GM18508 (cell line): Measurements from ENCODE around the gene OR8B12.

ENCODE experiments used
- ATAC-seq: cut with Tn5 transposase; IDR thresholded peaks from one replicate; pipeline ENCODE4 v1.9.1; 2021; ENCODE audit warnings: moderate number of reproducible peaks; ENCODE audit not compliant: insufficient read depth, unreplicated experiment

Gene OR8B12, protein sequence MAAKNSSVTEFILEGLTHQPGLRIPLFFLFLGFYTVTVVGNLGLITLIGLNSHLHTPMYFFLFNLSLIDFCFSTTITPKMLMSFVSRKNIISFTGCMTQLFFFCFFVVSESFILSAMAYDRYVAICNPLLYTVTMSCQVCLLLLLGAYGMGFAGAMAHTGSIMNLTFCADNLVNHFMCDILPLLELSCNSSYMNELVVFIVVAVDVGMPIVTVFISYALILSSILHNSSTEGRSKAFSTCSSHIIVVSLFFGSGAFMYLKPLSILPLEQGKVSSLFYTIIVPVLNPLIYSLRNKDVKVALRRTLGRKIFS

DNA sequence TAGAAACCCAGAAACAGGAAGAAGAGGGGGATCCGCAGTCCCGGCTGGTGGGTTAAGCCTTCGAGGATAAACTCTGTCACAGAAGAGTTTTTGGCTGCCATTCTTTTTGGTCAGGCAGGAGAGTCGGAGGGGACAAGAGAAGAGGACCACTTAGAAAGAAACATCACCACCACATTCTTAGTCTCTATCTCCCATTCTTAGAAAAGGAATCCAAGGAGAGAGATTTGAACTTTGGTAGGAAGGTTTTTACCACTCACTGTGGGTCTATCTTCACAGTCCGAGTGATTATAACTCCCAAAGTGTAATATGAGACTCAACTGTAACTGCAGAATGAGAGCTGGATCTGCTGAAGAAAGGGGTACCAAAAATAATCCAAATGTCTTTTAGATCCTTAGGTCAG lies at the start of gene OR8B12:
OR8B12 (minus strand) TSS at position 101 of the 400 bp plus-strand sequence; CDS start at position 101, 0 bp downstream.
- no peak for ATAC-seq

DNA sequence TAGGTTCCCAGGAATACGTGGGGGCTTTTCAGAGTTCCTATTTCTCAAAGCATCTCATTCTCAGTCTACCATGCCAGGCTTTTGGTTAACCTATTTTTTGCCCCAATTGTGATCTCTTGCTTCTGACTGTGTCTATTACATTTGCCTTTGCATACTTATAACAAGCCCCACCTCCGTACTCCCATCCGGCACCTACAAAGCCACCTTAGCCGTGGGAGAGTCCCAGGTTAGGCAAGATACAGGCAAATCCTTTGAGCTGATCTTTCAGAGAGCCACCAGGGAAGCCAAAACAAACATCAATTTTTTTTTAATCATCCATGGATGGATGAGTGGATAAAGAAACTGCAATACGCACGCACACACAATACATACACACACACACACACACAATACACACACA lies 49.2 kb upstream of the OR8B12 start:
- ATAC-seq = no peak

DNA sequence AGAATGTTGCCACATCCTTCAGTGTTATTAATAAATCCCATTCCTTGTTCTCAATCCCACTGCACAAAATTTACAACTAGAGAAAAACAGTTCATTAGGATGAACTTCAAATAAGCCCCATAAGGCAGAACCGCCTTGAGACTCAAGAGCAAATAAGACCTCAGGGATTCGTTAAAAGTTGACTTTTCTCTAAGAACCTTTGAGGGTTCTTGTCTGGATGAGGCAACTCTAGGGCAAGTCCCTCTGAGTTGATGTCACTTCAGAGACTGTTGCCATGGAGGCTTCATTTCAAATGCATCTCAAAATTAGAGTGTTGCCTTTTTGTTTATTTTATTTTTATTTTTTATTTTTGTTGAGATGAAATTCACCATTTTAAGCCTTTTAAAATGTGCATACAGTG lies 48.0 kb upstream of the OR8B12 start:
- no peak for ATAC-seq

DNA sequence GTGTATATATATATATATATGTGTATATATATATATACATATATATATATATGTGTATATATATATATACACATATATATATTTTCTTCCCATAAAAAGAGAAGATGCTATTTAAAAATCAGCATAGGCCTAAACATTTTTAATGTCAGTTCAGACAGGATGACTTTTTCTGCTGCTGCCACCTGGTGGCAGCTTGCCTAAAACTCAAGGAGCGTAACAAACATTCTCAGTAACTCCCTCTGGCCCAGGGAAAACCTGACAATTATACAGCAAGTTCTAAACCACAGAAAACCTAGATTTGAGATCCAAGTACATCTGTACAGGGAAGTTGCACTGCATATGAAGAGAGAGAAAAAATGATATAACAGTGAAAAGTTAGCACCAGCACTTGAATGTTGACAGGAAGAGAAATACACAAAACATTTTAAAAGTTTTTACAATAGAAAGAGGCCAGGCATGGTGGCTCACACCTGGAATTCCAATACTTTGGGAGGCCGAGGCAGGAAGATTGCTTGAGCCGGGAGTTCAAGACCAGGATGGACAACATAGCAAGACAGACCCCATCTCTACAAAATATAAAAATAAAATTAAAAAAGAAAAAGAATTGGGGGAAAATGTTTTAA lies 42.9 kb upstream of the OR8B12 start:
- no peak for ATAC-seq

DNA sequence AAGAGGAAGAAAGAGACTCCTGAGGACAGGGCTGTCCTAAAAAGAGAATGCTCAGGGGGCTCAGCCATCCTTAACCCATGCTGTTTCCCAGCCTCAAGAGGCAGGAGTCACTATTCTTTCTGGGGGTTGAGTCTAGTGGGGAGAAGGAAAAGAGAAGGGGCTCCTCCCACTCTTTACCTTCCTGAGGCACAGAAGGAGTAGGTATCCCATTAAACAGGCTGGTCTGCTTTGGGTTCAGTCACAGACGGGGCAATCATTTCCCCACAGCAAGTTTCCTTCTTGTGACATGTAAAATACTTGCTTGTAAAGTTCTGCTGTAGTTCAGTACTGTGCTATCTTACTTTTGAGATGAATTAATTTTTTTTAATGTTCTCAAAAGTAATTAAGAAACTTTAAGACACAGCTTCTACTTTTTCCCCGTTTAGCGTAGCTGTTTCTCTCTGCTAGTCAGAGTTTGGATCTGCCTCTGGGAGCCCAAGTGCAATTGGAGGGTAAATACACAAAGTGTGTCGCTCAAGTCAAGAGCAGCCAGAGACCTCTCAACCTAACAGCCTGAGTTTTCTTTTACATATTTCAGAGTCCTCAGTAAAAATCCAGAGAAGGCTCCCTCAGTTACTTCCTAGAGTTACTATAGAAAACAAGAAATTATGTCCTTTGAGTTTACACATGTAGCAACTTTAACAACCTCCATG lies 41.4 kb upstream of the OR8B12 start:
- no peak for ATAC-seq

DNA sequence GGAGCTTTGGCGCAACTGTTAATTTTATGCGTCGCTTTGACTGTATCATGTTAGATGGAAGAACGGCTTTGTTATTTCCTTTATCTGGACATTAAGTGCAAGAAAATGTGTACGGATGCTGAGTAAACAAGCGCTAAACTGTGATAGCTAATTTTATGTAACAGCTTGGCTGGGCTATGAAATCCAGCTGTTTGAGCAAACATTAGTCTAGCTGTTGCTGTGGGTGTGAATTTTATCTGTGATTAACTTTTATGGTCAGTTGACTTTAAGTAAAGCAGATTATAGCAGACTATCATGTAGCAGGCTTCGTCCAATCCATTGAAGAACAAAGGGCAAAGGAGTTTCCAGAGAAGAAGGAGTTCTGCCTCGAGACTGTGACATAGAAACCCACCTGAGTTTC lies 40.3 kb upstream of the OR8B12 start:
- ATAC-seq = no peak

DNA sequence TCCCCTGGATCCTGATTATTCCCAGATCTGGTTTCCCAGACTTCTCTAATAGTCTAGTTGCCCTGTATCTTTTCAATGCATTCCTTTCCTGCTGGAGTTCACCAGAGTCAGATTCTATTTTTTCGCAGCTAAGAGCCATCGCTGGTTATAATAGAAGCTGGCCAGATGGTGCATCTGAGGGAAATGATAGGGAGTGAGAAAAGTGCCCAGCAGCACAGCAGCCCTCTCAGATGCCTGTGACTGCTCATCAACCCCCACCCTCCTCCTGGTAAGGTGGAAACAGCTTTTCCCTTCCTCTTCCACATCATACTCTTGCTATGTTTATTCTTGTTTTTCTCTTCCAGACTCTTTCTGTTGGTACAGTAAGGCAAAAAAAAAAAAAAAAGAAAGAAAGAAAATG lies 39.1 kb upstream of the OR8B12 start:
- ATAC-seq = no peak

DNA sequence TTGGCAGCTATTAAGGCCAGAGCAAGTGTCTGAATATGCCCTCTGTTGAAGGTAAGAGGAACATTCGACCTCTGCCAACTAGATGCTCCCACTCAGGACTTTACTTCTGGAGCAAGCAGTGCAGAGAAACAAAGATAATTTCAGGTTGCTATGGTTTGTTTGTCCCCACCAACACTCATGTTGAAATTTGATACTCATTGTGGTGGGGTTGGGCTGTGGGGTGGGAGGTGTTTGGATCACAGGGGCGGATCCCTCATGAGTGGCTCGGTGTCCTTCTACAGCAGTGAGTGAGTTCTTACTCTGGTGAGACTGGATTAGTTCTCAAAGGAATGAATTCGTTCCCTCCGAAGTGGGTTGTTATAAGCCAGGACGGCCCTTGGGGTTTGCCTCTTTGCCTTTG lies 38.4 kb upstream of the OR8B12 start:
- ATAC-seq = no peak

DNA sequence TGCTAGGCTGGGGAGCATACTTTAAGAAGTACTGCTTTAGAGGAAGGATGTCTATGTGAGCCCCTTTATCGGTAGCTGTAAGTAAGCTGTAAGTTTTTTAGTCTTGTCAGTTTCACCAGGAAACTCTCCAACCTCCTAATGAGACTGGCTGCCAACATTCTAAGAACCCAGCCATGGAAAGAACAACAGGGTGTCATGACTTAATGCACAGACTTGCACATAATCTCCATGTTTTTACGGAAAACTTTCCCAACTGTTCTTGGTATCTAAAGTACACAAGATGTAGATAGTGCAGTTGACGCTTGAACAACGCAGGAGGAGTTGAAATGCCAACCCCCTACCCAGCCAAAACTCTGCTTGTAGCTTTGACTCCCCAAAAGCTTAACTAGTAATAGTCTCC lies 35.3 kb upstream of the OR8B12 start:
- no peak for ATAC-seq

DNA sequence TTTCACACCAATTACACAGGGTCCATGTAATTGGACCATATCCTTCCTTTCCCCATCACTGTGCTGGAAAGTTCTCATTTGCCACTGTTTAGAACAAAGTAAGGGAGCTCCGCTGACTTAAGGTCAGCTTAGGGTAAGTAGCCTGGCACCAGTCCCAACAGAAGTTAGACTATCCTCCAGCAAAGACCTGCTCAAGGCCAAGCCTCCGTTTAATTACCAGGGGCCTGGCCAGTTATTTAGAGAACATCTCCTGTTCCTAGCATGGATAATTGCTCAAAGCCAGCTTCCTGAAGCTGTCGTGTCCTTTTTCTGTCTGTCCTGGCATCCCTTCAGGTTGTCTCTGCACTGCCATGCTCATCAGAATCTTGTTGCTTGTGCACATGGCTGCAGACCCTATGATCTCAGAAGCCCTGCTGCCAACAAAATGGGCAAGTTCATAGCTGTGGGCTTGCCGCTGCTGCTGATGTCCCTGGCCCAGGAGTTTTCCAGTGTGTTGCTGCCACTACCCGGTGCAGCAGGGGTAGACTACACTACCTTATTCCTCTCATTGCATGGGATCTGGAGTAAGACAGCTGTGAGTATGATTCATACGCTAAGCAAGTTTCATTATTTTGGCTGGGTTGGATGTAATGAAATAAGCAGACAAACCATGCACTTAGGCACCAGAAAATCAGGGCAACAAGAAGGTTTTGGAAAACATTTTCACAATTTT lies 34.4 kb upstream of the OR8B12 start:
- ATAC-seq = no peak

DNA sequence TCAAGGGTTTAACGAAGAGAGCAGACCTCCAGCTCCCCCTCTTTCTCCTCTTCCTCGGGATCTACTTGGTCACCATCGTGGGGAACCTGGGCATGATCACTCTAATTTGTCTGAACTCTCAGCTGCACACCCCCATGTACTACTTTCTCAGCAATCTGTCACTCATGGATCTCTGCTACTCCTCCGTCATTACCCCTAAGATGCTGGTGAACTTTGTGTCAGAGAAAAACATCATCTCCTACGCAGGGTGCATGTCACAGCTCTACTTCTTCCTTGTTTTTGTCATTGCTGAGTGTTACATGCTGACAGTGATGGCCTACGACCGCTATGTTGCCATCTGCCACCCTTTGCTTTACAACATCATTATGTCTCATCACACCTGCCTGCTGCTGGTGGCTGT lies 26.7 kb upstream of the OR8B12 start:
- ATAC-seq = no peak

DNA sequence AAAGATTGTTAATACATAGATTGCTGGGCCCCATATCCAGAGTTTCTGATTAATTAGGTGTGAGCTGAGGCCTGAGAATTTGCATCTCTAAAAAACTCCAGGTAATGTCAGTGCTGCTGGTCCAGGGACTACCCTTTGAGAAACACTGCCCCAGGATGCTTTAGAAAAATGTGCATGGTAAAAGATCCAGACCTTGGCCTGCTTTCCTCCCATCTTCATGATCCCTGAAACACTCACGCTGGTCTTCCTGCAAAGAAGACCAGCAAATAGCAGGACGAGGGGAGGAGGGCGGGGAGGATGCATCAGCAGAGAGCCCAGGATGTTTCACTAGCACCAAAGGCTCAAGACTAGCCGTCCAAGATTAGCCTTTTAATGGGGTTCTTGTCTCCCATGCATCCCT lies 26.2 kb upstream of the OR8B12 start, which contains the start of gene OR8A1:
OR8A1 (plus strand) TSS at position 301 of the 400 bp plus-strand sequence. CDS start 123 bp downstream, outside the sequence.
- ATAC-seq = no peak

DNA sequence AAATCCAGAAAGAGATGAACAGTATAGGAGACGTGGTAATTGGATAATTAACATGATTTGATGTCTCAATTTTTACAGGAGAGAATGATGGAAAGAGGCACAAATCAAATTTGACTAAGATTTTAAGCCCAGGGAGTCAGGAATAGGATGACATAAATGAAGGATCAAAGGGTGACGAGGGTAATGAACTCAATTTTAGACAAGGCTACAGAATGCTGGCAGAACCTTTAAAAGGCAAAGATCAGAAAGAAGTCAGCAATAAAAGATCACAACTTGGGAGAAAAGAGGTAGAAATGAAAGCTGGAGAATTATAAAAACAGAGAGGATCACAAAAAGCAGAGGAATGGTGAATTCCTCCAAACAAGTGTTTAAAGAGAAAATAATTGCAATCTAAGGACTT lies 13.4 kb upstream of the OR8B12 start:
- no peak for ATAC-seq

DNA sequence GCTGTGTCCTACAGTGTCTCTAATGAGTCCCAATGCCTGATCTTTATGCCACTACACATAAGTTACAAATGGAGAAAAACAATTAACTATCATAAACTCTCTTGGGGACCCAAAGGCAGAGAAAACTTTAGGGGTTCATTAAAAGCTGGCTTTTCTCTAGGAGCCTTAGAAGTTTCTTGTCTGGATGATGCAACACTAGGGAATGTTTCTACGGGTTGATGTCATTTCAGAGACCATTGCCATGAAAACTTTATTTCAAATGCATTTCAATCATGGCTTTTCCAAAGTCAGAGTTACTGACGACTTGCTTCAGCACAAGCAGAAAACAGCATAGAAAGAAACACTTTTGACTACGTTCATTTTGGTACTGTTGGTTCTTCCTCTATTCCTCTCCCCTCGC lies 8.5 kb upstream of the OR8B12 start:
- ATAC-seq = no peak

DNA sequence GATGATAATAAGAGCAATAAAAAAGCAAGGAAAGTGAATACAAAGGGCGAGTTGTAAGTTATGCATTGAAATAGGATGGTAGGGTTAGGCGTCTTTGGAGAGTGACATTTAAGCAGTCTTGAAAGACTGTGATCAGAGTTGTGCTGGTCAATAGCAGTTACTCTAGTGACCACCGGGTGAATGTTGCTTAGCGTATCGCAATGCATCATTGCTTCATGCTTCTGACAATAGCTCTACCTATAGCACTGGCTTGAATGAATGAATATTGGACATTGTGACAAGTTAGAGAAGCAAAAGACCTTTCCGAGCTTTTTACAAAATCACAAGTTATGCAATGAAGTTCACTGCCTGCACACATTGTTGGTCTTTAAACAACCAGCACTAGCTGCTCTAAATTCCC lies 7.7 kb upstream of the OR8B12 start:
- ATAC-seq = no peak

DNA sequence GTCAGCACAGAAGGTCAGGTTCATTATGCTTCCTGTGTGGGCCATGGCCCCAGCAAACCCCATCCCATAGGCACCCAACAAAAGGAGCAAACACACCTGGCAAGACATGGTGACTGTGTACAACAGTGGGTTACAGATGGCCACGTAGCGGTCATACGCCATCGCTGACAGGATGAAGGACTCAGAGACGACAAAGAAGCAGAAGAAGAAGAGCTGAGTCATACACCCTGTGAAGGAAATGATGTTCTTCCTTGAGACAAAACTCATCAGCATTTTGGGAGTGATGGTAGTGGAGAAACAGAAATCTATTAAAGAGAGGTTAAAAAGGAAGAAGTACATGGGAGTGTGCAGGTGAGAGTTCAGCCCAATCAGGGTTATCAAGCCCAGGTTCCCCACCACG lies 309 bp downstream of the OR8B12 start:
- ATAC-seq = no peak

DNA sequence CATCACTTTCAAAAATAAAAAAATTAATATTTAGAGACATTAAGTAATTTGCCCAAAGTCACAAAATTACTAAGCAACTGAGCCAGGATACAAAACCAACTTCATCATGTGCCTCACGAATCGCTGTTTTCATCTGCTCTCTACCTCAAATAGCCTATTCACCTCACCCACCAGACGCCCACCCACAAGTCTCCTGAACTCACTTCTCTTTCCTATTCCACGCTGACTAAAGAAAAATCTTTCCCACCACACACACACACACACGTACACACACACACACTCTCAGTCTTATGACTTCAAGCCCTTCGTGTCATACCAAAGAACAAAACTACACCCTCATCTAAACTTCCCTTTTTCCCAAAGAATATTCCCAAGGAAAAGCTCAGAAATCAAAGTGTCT lies 2.2 kb downstream of the OR8B12 start:
- ATAC-seq = no peak

DNA sequence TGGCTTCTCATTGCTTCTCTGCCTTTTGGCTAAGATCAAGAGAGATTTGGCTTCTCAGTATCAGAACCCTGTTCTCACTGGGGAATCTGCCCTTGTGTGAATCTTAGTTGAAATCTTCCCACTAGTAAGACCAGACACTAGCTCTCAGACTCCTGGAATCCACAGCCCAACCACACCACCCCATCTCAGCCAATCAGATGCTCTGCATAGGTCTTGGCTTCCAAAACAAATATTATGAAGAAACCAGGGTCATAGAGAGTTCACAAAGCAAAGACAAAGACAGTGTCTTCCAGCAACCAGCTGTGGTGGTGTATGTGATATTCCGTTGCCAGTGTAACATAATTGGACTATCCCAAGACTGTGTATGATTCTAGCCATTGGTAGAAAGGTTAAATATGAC lies 5.4 kb downstream of the OR8B12 start:
- ATAC-seq = no peak

DNA sequence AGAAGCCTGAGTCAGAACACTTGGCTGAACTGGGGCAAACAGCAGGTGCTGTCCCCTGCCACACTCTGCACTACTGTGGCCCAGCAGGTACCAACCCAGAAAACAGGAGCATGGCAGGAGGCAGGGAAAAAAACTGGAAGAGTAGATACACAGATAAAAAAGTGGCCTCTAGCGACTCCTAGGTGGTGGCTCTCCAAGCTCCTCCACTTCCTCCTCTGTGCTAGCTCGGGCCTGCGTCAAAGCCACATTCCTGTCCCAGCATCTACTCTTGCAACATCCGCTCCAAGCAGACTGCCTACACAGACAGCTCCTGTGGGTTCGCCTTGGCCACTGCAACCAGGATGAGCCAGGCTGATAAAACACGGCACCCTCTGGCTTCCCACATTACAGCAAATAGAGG lies 6.9 kb downstream of the OR8B12 start:
- no peak for ATAC-seq

DNA sequence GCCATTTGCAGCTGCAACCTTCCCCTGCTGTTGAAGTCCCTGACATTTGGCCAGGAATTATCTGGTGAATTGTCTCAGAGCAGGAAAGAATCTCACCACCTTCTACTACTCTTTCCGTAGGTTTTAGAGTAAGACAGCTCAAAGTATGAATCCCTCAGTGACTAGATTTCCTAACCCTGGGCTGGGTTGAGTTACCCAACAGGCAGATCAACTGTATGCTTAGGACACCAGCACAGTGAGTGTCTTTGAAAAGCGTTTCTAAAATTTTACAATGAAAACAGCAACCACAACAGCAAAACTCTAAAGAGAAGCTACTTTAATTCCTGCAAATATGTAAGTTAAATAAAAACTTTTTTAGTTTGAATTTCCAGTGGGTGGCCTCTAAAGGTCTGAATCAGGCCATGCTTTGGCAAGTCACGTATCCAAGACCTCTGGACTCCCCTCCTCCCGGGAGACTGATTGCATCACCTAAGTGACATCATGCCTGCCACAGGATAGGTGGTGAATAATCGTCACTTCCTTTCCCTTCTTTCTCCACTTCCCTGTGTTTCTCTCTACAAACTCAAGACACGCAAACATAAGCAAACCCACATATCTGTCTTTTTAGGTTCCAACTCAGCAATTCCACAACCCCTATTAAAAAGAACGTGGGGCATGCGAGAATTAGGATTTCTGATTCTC lies 7.8 kb downstream of the OR8B12 start:
- no peak for ATAC-seq
